Breast epithelium (tissue), 3 donors: ENCODE data around the gene RIPOR3.

ENCODE experiments used
- POLR2A ChIP-seq: fragments of 450-650 bp; IDR thresholded peaks from one replicate; pipeline ENCODE4 v1.6.1; 2016; ENCODE audit warnings: antibody characterized with exemption, mild to moderate bottlenecking, moderate library complexity
- POLR2AphosphoS5 ChIP-seq, 3 donors: sonication (generic); formaldehyde crosslinking; IDR thresholded peaks; one replicate each; pipeline ENCODE4 v1.6.1; 2017; ENCODE audit warnings: antibody characterized with exemption in 3 of 3
- TF ChIP-seq, protein P1 (sequence below), 3 donors: fragments of 450-650 bp; IDR thresholded peaks; one replicate each; pipeline ENCODE4 v1.5.1; 2016 to 2017; ENCODE audit warnings: antibody characterized with exemption in 3 of 3, mild to moderate bottlenecking in 3 of 3, moderate library complexity in 3 of 3

DNA sequence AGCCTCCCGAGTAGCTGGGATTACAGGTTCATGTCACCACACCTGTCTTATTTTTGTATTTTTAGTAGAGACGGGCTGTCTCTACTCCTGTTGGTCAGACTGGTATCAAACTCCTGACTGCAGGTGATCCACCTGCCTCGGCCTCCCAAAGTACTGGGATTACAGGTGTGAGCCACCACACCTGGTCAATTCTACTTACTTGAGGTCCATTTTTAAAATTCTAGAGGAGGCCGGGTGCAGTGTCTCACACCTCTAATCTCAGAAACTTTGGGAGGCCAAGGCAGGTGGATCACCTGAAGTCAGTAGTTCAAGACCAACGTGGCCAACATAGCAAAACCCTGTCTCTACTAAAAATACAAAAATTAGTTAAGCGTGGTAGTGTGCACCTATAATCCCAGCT, 7.8 kb downstream of the RIPOR3 start:
- TF ChIP-seq, protein P1, sequence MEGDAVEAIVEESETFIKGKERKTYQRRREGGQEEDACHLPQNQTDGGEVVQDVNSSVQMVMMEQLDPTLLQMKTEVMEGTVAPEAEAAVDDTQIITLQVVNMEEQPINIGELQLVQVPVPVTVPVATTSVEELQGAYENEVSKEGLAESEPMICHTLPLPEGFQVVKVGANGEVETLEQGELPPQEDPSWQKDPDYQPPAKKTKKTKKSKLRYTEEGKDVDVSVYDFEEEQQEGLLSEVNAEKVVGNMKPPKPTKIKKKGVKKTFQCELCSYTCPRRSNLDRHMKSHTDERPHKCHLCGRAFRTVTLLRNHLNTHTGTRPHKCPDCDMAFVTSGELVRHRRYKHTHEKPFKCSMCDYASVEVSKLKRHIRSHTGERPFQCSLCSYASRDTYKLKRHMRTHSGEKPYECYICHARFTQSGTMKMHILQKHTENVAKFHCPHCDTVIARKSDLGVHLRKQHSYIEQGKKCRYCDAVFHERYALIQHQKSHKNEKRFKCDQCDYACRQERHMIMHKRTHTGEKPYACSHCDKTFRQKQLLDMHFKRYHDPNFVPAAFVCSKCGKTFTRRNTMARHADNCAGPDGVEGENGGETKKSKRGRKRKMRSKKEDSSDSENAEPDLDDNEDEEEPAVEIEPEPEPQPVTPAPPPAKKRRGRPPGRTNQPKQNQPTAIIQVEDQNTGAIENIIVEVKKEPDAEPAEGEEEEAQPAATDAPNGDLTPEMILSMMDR (IDR thresholded peaks at IDR 0.05) = no peak
- TF ChIP-seq POLR2AphosphoS5 (IDR thresholded peaks at IDR 0.05) = no peak
- no peak for TF ChIP-seq POLR2A
